Neural cell (in vitro differentiated cells): ENCODE measurements around the gene BMPR2. TPM values are rescaled to one million over a fixed set of nuclear protein-coding genes. Genes with fewer than 3 reads are reported as not detected.

Experiments
- H2AFZ ChIP-seq: fragments of 200-600, 300-800 bp; sonication (generic), shearing (Covaris generic); 2 replicates; pipeline ENCODE4 v1.6.0; 2014; ENCODE audit warnings: low read depth, mild to moderate bottlenecking, antibody characterized with exemption, low read length, moderate library complexity
- H3F3A ChIP-seq: fragments of 200-600 bp; shearing (Covaris generic); 2 replicates; pipeline ENCODE4 v1.6.1; 2016; ENCODE audit warnings: mild to moderate bottlenecking, moderate library complexity, mixed read lengths, antibody characterized with exemption, low read length; ENCODE audit not compliant: insufficient read depth, poor library complexity, severe bottlenecking
- H3K27ac ChIP-seq: fragments of 200-600, 300-800 bp; sonication (generic), shearing (Covaris generic); 2 replicates; pipeline ENCODE4 v1.5.1; 2014; ENCODE audit warnings: mild to moderate bottlenecking, low read length, moderate library complexity
- H3K27me3 ChIP-seq: fragments of 300-800, 200-600 bp; sonication (generic), shearing (Covaris generic); 2 replicates; pipeline ENCODE4 v1.6.0; 2014; ENCODE audit warnings: mild to moderate bottlenecking, low read depth, low read length, moderate library complexity; ENCODE audit not compliant: insufficient read depth
- H3K36me3 ChIP-seq: fragments of 300-800, 200-600 bp; sonication (generic), shearing (Covaris generic); 2 replicates; pipeline ENCODE4 v1.5.1; 2014; ENCODE audit warnings: mild to moderate bottlenecking, antibody characterized with exemption, low read length, moderate library complexity; ENCODE audit not compliant: insufficient read depth
- H3K4me2 ChIP-seq: fragments of 300-800, 200-600 bp; sonication (generic), shearing (Covaris generic); 2 replicates; pipeline ENCODE4 v1.6.0; 2014; ENCODE audit warnings: mild to moderate bottlenecking, low read length
- H3K4me3 ChIP-seq: fragments of 300-800, 200-600 bp; sonication (generic), shearing (Covaris generic); 2 replicates; pipeline ENCODE4 v1.5.1; 2014; ENCODE audit warnings: mild to moderate bottlenecking, low read length, moderate library complexity
- H3K79me2 ChIP-seq: fragments of 200-600 bp; shearing (Covaris generic); replicated peaks from 2 replicates; pipeline ENCODE4 v1.6.0; 2014; ENCODE audit warnings: mild to moderate bottlenecking, low read length, moderate library complexity; ENCODE audit not compliant: insufficient read depth
- H3K9ac ChIP-seq: fragments of 300-800, 200-600 bp; sonication (generic), shearing (Covaris generic); 2 replicates; pipeline ENCODE4 v1.6.1; 2016; ENCODE audit warnings: mild to moderate bottlenecking, low read length, mixed read lengths
- H3K9me2 ChIP-seq: fragments of 200-600 bp; shearing (Covaris generic); 2 replicates; pipeline ENCODE4 v1.6.1; 2016; ENCODE audit warnings: mild to moderate bottlenecking, low read length, mixed read lengths; ENCODE audit not compliant: insufficient read depth
- H3K9me3 ChIP-seq: fragments of 200-600, 300-800 bp; sonication (generic), shearing (Covaris generic); 2 replicates; pipeline ENCODE4 v1.6.1; 2016; ENCODE audit warnings: mild to moderate bottlenecking, mixed run types, low read length, moderate library complexity, mixed read lengths
- H4K20me1 ChIP-seq: fragments of 200-600 bp; shearing (Covaris generic); 2 replicates; pipeline ENCODE4 v1.6.1; 2016; ENCODE audit warnings: mild to moderate bottlenecking, mixed run types; ENCODE audit not compliant: insufficient read depth
- CTCF ChIP-seq: fragments of 450-650 bp; IDR thresholded peaks from 2 replicates; pipeline ENCODE4 v1.5.1; 2014; ENCODE audit warnings: antibody characterized with exemption, mild to moderate bottlenecking, moderate library complexity; ENCODE audit not compliant: poor library complexity, severe bottlenecking
- EP300 ChIP-seq: fragments of 450-650 bp; conservative IDR thresholded peaks from 2 replicates; pipeline ENCODE4 v1.6.1; 2014; ENCODE audit warnings: antibody characterized with exemption, mild to moderate bottlenecking, moderate library complexity; ENCODE audit not compliant: poor library complexity, severe bottlenecking
- EZH2 ChIP-seq: fragments of 200-600, 300-800 bp; shearing (Covaris generic), sonication (generic); IDR thresholded peaks from 2 replicates; pipeline ENCODE4 v1.6.1; 2014; ENCODE audit warnings: antibody characterized with exemption, low read length, borderline replicate concordance, mild to moderate bottlenecking; ENCODE audit not compliant: insufficient read depth, poor library complexity, severe bottlenecking
- MXI1 ChIP-seq: fragments of 450-650 bp; conservative IDR thresholded peaks from 2 replicates; pipeline ENCODE4 v1.6.1; 2014; ENCODE audit warnings: antibody characterized with exemption, mild to moderate bottlenecking; ENCODE audit not compliant: poor library complexity, severe bottlenecking
- POLR2AphosphoS5 ChIP-seq: IDR thresholded peaks from 2 replicates; pipeline ENCODE4 v1.6.1; 2012
- RAD21 ChIP-seq: fragments of 450-650 bp; conservative IDR thresholded peaks from 2 replicates; pipeline ENCODE4 v1.6.1; 2014; ENCODE audit warnings: antibody characterized with exemption, mild to moderate bottlenecking, moderate library complexity
- SMC3 ChIP-seq: fragments of 450-650 bp; conservative IDR thresholded peaks from 2 replicates; pipeline ENCODE4 v1.6.1; 2014; ENCODE audit warnings: antibody characterized with exemption, mild to moderate bottlenecking, moderate library complexity; ENCODE audit not compliant: poor library complexity
- TAF1 ChIP-seq: IDR thresholded peaks from 2 replicates; pipeline ENCODE4 v1.6.1; 2012; ENCODE audit warnings: low read depth
- polyA plus RNA-seq: library from polyadenylated mRNA; depleted of rRNA; stranded (reverse); fragments of >200 nt; gene quantifications from 2 replicates; pipeline ENCODE4 v1.2.3, GENCODE V29; 2014
- TF ChIP-seq, protein P1 (sequence below): IDR thresholded peaks from 2 replicates; pipeline ENCODE4 v1.6.1; 2012; ENCODE audit warnings: borderline replicate concordance

Gene BMPR2
- polyA plus RNA-seq, 1 donor from 2014 or later = 18.4 TPM

DNA sequence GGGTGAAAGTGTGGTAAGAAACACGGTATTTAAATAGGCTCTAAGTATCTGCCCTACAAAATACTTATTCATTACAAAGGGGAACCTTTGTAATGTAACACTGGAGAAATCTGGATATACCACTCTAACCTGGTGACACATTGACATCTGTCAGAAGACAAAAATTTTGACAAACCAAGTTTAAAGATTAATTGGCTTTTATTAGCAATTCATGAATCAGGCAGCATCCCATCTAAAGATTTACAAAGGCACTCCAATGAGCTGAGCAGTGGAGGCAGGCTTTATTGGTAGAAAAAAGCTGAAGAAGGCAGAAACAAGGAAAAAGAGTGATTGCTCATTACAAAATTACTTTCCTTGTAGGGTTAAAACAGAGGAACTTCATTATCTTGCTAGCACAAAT, 35.0 kb downstream of the BMPR2 start:
- no peaks in the 10 kb centered on the region for H4K20me1 ChIP-seq
- no peaks in the 10 kb centered on the region for H3K27me3 ChIP-seq

GRCh38 chr2:202418027-202418426, 41.9 kb downstream of the BMPR2 start:
- H3K27ac ChIP-seq = no peak overlapping the region
- H3K36me3 ChIP-seq = no peaks in the 10 kb centered on the region
- H3F3A ChIP-seq = no peaks in the 10 kb centered on the region
- no peaks in the 10 kb centered on the region for H3K9me3 ChIP-seq
- no peaks in the 10 kb centered on the region for H3K27me3 ChIP-seq
- no peak overlapping the region for H3K9ac ChIP-seq
- peaks cover 34% of the 10 kb centered on the region for H3K79me2 ChIP-seq
- H3K4me3 ChIP-seq = no peak overlapping the region
- H3K9me2 ChIP-seq = no peaks in the 10 kb centered on the region
- no peak overlapping the region for H2AFZ ChIP-seq
- no peak for TF ChIP-seq POLR2AphosphoS5
- H3K4me2 ChIP-seq = no peak overlapping the region
- no peaks in the 10 kb centered on the region for H4K20me1 ChIP-seq

More for the DNA sequence above, 35.0 kb downstream of the BMPR2 start:
- Histone ChIP-seq H3K79me2 (peaks cover 48% of the 10 kb centered on the region), H3K9me2 (no peaks in the 10 kb centered on the region), H3K36me3 (no peaks in the 10 kb centered on the region), H3K27ac (no peak overlapping the region), H3K4me3 (no peak overlapping the region), H3K4me2 (no peak overlapping the region), H3K9me3 (no peaks in the 10 kb centered on the region), H3F3A (no peaks in the 10 kb centered on the region), H3K9ac (no peak overlapping the region), H2AFZ (no peak overlapping the region)
- no peak for TF ChIP-seq MXI1
- no peak for TF ChIP-seq SMC3
- TF ChIP-seq, protein P1, sequence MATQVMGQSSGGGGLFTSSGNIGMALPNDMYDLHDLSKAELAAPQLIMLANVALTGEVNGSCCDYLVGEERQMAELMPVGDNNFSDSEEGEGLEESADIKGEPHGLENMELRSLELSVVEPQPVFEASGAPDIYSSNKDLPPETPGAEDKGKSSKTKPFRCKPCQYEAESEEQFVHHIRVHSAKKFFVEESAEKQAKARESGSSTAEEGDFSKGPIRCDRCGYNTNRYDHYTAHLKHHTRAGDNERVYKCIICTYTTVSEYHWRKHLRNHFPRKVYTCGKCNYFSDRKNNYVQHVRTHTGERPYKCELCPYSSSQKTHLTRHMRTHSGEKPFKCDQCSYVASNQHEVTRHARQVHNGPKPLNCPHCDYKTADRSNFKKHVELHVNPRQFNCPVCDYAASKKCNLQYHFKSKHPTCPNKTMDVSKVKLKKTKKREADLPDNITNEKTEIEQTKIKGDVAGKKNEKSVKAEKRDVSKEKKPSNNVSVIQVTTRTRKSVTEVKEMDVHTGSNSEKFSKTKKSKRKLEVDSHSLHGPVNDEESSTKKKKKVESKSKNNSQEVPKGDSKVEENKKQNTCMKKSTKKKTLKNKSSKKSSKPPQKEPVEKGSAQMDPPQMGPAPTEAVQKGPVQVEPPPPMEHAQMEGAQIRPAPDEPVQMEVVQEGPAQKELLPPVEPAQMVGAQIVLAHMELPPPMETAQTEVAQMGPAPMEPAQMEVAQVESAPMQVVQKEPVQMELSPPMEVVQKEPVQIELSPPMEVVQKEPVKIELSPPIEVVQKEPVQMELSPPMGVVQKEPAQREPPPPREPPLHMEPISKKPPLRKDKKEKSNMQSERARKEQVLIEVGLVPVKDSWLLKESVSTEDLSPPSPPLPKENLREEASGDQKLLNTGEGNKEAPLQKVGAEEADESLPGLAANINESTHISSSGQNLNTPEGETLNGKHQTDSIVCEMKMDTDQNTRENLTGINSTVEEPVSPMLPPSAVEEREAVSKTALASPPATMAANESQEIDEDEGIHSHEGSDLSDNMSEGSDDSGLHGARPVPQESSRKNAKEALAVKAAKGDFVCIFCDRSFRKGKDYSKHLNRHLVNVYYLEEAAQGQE = no peak
- TF ChIP-seq CTCF = no peak
- no peak for TF ChIP-seq EZH2

DNA sequence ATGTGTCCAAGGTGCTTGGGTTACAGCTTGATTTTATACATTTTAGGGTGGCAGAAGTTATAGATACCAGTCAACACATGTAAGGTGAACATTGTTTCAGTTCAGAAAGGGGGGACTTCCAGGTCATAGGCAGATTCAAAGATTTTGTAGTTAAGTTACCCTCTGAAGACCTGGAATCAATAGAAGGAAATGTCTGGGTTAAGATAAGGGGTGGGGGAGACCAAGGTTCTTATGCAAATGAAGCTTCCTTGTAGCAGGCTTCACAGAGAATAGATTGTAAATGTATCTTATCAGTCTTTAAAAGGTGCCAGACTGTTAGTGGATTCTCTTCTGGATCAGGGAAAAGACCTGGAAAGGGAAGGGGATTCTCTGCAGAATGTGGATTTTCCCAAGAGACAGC, 42.4 kb downstream of the BMPR2 start:
- TF ChIP-seq RAD21 = no peak
- no peak for TF ChIP-seq CTCF
- no peak for TF ChIP-seq EZH2
- no peak for TF ChIP-seq EP300
- TF ChIP-seq SMC3 = no peak
- TF ChIP-seq, protein P1 = no peak
- TF ChIP-seq POLR2AphosphoS5 = no peak
- TF ChIP-seq TAF1 = no peak
- TF ChIP-seq MXI1 = no peak
- Histone ChIP-seq H3K36me3 (no peaks in the 10 kb centered on the region), H3K9me3 (no peaks in the 10 kb centered on the region), H3K27me3 (no peaks in the 10 kb centered on the region), H3K4me2 (no peak overlapping the region), H4K20me1 (no peaks in the 10 kb centered on the region), H3K9ac (no peak overlapping the region), H3K9me2 (no peaks in the 10 kb centered on the region), H3K27ac (no peak overlapping the region), H3K79me2 (peaks cover 35% of the 10 kb centered on the region), H2AFZ (no peak overlapping the region), H3K4me3 (no peak overlapping the region), H3F3A (no peaks in the 10 kb centered on the region)
